Activated CD4-positive, CD25-positive, alpha-beta regulatory T cell treated with anti-CD3 and anti-CD28 coated beads, Interleukin-2, amount 50 U/mL, for 24 hours (primary cell): Measurements from ENCODE around the gene STPG2.
"Not testable (repeated sequence)": the region's sequence is repeated elsewhere in the genome, so short reads cannot be mapped to it uniquely, and the experiment has no call there.

Source experiments
- ATAC-seq, 2 donors: fragments of 150-1000 bp; cut with Tn5 transposase; one replicate each; pipeline ENCODE4 v1.10.0; 2021; ENCODE audit warnings: mild to moderate bottlenecking in 1 of 2, moderate library complexity in 1 of 2

STPG2 gene

GRCh38 chr4:97778174-97778573 lies 365.1 kb downstream of the STPG2 start:
- no peak for ATAC-seq

DNA sequence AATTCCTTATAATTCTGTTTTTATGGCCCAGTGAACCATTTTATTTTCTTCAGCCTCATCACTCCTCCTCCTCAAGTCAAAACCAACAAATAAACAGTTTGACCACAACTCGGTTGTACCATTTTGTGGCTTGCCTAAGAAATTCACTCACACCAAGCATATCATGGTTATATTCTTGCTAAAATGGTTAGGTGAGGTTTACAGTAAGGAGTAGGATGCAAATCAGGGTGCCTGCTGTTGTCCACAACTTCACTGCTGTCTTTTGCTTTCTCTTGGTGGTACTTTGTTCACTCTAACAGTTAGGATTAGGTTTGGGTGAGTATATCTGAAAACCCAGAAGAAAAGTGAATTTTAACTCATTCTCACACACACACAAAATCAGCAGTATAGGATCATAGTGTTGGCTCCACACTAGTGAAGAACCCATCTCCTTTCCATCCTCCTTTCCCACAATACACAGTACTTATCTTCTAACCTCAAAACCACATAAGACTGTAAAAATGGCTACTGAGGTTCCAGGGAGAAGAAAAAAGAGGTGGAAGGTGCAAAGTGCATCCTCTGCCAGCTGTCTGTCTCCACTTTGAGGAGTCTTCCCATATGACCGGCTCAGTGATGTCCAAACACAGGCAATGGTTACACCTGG lies 368.8 kb downstream of the STPG2 start:
- ATAC-seq = no peak

DNA sequence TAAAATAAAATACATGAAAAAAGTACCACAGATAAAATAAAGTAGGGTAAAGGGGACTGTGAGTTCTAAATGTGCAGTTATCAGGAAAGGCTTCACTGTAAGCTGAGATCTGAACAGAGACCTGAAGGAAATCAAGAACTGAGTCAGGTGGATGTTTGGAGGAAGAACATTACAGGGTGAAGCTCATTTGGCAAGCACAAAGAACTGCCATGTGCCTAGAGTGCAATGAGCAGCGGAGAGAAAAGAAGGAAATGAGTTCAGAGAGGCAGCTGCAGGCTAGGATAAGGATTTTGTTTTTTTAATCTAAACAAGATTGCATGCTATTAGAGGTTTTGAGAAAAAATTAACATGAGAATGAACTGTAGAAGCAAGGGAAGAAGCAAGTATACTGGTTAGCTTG lies 373.1 kb downstream of the STPG2 start:
- no peak for ATAC-seq

- ATAC-seq = no peak
Observed at GRCh38 chr4:97762115-97762512, 381.2 kb downstream of the STPG2 start.

- ATAC-seq = no peak
Observed at GRCh38 chr4:97761445-97762114, 381.7 kb downstream of the STPG2 start.

DNA sequence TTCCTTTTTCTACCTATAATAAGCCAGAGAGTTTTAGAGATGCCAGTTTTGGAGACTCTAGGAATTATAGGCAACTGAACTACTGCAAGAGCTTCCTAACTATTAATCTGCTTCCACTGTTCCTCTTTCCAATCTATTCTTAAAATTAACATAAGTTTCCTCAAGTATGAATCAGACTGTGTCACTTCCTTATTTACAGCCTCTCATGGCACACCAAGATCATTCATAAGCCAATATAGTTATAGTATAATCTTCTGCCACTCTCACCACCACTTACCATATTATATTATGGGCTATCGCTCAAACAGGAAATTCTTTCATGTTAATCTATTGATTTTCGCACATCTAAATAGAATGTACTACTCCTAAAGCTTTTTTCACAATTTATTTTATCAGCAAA lies 383.5 kb downstream of the STPG2 start:
- ATAC-seq = no peak

DNA sequence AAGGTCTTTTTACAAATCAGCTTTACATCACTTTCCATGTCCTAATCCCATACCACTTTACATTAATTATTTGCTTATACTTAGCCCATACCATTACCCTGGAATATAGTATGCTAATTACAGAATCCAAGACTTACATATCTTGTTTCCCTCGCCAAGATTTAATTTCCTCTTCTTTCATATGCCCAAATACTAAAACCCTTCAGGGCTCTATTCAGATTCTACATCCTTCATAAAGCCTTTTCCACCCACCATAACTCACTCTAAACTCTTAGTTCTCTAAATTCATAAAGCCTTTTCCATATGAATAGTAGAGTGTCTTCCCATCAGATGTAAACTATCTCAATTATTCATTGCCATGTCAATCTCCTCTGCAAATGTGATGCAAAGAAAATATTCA lies 390.7 kb downstream of the STPG2 start:
- no peak for ATAC-seq

GRCh38 chr4:97747945-97748344 lies 395.3 kb downstream of the STPG2 start:
- no peak for ATAC-seq

DNA sequence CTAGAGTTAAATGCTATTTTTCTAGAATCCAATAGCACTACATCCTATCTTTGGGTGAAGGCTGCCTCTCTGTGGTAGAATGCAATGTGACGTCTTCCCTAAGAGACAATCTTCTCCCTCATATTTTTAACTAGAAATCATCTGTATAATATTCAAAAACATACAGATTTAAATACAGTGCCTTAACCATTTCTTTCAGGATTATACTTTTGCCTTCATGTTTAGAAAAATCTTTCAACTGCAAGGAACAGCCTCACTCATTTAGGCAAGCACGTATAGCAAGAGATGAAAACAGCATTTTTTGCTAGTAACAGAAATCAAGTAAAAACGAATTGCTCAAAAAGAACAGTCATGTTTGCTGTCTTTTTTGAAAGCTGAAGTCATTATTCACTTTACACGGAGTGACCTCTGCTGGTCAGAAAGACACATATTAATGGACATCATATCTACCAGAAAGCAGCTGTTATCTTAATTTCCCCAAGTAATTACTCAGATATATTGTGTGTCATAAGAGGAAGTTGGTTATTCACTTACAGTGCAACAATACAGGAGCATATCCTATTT lies 422.3 kb downstream of the STPG2 start:
- ATAC-seq = no peak

DNA sequence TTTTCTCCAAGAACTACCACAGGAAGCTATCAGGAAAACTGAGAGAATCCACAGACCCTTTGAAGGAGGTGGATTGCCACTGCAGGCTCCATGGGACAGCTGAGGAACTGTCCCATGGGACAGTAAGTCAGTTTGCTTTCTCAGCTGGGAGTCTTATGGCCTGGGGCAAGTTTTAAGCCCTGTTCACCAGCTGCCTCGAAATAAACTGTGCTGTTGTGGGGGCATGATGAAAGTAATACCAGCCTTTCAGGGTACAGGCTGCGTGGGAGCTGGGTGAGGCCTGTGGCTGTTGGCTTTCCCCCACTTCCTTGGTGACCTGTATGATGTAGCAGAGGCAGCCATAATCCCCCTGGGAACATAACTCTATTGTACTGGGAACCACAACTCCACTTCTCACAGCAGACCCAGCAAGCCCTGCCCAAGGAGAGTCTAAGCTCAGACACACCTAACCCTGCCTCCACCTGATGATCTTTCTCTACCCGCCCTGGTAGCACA lies 452.1 kb downstream of the STPG2 start:
- no peak for ATAC-seq

GRCh38 chr4:97670703-97671269 lies 472.5 kb downstream of the STPG2 start:
- no peak for ATAC-seq

DNA sequence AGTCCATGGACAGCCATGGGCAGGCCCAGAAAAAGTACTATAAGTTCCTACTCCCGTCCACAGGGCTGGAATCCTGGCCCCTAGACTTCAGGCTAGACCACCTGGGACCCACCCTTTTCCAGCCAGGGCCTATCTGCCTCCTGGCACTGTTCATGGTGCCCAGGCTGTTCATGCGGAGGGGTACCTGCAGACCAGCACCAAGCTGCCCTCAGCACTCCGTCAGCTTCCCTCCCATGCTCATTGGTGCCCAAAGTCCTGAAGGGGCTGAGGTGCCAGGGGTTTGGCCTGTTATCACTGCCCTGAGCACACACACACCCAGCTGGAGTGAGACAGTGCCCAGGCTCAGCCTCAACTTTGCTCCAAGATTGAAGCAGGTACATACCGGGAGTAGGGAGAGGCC lies 477.7 kb downstream of the STPG2 start:
- ATAC-seq = peak in 1 of 2 donors; percentile 17

DNA sequence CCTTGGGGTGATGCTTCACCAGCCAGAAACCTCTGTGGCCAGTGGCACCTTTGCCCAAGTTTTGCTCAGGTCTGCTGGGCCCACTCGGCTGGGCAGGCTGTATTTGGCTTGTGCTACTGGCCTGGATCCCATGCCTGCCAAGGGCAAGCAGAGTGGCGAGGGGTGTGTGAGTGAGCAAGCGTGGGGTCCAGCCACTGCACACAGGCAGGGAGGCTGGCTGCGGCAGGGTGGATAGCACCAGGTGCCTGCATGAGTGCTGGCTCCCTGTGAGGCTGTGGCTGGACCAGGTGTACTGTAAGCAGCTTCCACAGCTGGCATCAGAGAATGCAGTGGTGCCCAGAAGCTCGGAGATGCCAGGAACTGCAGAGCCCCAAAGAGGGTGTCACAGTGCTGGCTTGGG lies 478.5 kb downstream of the STPG2 start:
- ATAC-seq = no peak

DNA sequence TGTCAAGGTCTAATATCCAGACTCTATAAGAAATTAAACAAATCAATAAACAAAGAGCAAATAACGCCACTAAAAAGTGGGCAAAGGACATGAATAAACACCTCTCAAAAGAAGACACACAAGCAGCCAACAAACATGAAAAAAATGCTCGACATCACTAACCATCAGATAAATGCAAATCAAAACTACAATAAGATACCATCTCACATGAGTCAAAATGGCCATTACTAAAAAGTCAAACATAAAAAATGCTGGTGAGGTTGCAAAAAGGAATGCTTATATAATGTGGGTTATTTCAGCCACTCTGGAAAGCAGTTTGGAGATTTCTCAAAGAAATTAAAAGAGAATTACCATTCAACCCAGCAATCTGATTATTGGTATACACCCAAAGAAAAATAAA lies 481.1 kb downstream of the STPG2 start:
- ATAC-seq = no peak

DNA sequence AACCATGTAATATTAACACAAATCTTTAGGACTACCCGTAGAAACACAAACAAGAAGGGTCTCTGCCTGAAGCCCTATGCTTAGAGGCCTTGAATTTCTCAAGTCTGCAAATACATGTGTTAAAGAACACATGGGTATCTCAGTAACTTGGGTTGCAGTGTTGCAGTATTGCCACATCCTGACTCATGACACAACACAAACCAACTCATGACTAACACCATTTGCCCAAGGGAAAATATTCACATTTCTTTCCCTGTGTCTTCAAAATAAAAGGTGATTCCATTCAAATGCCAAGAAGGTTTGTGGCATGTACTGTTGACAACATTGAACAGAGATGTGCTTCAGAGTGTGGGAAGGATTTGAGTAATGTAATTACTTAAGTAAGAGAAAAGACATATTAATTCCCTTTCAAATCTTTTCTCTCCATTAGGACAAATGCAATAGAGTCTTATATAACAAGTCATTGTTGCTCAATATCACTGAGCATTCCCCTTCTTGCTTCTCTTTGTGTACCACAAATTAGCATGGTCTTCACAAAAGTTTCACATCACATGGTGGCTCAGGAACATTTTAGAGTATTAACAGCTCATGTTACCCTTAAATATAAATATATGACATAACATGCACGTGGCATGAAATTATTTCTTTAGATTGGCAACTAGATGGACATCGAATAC lies 487.1 kb downstream of the STPG2 start:
- no peak for ATAC-seq

- ATAC-seq = no peak
Observed at GRCh38 chr4:97653701-97654100, 489.6 kb downstream of the STPG2 start.

DNA sequence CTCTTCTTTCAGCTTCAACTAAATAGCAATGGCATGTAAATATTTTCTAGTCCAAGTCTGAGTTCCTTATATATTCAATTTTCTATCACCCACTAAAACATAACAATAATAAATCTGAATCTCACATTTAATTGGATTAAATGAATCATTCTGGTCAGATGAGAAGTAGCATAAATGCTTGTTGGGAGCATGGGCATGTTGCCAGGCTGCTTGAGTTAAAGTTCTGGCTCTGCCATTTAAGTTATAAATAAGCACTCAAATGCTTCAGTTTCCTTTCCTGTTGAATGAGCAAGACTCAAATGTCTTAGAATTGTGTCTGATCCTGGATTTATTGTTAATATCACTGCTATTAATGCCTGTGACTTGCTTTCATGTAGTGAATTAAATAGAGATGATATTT lies 496.3 kb downstream of the STPG2 start:
- no peak for ATAC-seq

- ATAC-seq = no peak
Observed at GRCh38 chr4:97645071-97645821, 498.0 kb downstream of the STPG2 start.

DNA sequence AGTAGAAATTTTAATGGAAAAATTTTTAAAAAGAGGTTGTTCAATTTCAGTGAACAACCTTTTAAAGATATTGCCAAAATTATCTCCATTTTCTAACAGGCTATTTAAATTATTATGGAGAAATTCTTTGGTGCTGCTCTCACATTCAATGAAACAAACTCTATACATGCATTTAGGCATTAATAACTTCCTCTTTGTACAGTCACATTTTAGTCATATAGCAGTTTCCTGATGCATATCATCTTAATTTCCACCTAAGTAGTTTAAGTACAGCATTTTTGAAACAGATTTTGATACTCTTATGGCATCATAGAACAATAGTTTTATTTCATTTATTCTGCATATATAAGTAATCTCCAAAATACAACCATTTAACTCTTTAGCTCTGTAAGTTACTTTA lies 500.1 kb downstream of the STPG2 start:
- ATAC-seq = no peak

- no peak for ATAC-seq
Observed at GRCh38 chr4:97639961-97640360, 503.3 kb downstream of the STPG2 start.

DNA sequence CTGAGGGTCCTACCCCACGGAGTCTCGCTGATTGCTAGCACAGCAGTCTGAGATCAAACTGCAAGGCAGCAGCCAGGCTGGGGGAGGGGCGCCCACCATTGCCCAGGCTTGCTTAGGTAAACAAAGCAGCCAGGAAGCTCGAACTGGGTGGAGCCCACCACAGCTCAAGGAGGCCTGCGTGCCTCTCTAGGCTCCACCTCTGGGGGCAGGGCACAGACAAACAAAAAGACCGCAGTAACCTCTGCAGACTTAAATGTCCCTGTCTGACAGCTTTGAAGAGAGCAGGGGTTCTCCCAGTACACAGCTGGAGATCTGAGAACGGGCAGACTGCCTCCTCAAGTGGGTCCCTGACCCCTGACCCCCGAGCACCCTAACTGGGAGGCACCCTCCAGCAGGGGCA lies 509.4 kb downstream of the STPG2 start:
- not testable (repeated sequence) for ATAC-seq

DNA sequence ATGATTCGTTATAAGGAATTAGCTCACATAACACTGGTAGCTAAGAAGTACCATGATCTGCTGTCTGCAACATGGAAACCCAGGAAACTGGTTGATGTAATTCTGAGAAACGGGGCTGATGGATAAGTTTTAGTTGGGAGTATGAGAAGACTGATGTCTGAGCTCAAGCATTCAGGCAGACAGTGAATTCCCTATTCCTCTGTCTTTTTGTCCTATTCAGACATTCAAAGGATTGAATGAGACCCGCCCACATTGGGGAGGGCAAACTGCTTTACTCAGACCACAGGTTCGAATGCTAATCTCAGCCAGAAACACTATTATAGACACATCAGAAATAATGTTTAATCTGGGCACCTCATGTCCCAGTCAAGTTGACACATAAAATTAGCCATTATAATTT lies 515.5 kb downstream of the STPG2 start:
- no peak for ATAC-seq

GRCh38 chr4:97624204-97624603 lies 519.1 kb downstream of the STPG2 start:
- ATAC-seq = no peak
